Retinal pigment epithelial cell (primary cell): Measurements from ENCODE around the gene MACROD1.

Experiments
- DNase-seq: peaks from one replicate; pipeline ENCODE4 v3.0.0-alpha.2; 2010; ENCODE audit warnings: low read depth
- H3K4me3 ChIP-seq: 2 replicates; pipeline ENCODE4 v1.5.1; 2011; ENCODE audit warnings: mild to moderate bottlenecking, low read length, control low read depth, moderate library complexity
- TF ChIP-seq, protein P1 (sequence below): conservative IDR thresholded peaks from 2 replicates; pipeline ENCODE4 v1.5.1; 2011; ENCODE audit warnings: low read depth, low read length, control low read depth, inconsistent platforms

MACROD1 gene

DNA sequence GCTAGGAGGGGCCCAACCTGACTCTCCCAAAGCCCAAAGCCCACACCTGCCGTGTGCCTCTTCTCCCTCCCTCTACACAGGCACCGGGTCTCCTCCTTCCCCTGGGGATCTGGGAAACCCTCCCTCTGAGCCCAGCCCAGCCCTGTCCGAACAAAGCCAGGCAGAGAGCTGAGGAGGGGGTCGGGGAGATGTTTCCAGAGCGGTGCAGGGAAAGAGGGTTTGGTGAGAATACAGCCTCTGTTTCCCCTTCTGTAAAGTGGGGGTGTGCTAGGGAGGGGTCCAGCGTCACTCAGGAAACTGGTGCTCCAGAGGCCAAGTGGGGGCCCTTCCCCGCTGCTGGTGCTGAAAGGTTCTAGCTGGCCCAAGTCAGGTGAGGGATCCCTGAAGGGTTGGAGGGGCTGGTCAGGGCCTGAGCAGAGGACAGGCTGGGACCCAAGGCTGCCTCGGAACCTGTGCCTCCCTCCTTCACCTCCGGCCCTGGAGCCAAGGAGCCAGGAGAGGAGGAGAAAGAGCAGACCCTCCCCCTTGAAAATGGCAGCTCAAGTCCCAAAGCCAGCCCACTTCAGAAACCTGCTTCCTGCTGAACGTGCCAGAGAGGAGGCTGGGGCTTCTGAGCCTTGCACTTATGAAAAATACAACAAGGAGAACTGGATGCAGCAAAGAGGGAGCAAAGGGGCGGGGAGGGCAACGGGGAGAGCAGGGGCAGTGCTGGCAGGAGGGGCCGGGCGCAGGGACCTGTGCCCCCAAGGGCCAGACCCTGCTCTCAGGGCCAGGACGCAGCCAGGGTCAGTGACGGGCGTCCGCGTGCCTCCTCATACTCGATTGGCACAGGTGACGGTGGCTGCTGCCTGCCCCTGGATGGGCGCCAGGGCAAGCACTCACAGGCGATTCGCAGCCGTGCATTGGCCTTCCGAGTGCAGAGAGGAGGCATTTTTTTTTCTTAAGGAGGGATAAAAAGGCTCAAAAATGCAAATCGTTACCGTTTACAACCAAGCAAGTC, 43.2 kb downstream of the MACROD1 start:
- no peak overlapping the region for H3K4me3 ChIP-seq
- no peak for DNase-seq
- TF ChIP-seq, protein P1, sequence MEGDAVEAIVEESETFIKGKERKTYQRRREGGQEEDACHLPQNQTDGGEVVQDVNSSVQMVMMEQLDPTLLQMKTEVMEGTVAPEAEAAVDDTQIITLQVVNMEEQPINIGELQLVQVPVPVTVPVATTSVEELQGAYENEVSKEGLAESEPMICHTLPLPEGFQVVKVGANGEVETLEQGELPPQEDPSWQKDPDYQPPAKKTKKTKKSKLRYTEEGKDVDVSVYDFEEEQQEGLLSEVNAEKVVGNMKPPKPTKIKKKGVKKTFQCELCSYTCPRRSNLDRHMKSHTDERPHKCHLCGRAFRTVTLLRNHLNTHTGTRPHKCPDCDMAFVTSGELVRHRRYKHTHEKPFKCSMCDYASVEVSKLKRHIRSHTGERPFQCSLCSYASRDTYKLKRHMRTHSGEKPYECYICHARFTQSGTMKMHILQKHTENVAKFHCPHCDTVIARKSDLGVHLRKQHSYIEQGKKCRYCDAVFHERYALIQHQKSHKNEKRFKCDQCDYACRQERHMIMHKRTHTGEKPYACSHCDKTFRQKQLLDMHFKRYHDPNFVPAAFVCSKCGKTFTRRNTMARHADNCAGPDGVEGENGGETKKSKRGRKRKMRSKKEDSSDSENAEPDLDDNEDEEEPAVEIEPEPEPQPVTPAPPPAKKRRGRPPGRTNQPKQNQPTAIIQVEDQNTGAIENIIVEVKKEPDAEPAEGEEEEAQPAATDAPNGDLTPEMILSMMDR: no peak

DNA sequence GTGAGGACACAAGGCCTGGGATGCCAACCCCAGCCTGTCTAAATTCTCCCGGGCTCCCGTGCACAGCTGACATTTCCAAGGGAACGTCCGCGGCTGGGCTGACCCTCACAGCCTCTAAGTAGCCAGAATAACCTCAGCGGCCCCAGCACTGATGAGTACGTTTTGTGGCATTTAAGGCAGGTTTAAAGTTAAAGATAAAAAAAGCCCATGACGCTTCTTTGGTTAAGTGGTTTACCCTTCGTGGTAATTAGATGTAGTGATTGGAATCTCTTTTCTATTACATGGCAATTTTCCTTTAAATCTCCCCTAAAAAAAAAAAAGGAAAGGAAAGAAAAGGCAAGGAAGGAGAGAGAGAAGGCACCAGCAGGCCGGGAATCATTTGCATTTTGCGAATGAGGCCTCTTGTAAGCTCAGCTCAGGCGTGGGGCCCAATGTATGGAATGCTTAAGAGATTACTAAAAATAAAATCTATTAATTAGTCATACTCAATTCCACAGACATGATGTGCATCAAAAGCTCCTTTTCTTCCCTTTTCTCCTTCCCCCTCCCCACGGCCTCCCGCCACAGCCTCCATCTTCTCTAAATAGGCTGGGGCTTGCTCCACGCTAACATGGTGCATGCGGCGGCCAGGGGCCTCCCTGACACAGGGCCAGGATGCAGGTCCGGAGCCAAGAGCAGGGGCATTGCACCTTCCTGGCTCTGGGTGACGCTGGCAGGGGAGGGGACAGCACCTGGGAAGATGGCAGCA, 44.1 kb downstream of the MACROD1 start:
- TF ChIP-seq, protein P1: no peak
- H3K4me3 ChIP-seq: no peak overlapping the region
- DNase-seq: no peak

DNA sequence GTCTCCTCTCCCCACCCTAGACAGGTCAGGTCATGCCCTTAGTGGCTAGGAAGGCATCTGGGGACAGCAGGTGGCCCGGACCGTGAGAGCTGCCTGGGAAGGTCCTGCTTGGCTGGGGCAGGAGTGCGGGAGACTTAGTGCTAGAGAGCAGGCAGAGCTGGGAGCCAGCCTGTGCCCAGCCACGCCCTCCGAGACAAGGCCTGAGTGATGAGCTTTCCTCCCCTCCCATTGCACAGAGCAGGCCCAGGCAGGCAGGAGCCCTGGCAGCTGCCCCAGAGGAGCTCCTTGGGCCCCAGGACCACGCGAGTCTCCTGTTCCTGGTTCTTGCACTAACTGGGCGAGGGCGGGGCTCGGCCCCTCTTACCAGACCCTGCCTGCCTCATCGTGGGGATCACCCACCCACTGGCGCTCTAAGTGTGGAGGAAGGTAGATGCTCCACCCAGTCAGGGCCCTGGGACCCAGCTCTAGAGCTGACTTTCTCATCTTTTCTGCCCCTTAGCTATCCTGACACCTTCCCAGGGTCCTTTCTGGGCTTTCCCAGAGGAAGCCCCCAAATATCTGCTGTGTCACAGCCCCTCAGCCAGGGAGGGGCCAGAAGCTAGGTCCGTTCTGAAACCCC, 44.9 kb downstream of the MACROD1 start:
- TF ChIP-seq, protein P1: no peak
- DNase-seq: no peak
- no peak overlapping the region for H3K4me3 ChIP-seq

DNA sequence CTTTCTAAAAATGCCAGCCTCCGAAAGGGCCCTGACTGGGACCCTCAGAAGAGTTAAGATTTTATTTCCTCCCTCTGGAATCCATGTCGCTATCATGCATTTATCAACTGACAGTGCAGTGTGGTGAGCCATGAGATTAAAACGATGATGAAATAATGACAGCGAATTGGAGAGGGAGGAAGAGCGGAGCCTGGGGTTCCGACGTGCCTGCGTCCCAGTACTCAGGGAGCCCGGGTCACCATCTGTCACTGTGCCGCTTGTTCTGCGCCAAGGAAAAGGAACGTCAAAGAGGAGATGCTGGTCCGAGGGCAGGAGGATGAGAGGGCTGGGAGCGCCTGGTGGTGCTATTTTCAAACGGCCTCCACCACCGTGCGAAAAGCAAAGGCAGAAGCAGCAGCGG, 46.2 kb downstream of the MACROD1 start:
- H3K4me3 ChIP-seq: no peak overlapping the region
- no peak for DNase-seq
- TF ChIP-seq, protein P1: no peak

DNA sequence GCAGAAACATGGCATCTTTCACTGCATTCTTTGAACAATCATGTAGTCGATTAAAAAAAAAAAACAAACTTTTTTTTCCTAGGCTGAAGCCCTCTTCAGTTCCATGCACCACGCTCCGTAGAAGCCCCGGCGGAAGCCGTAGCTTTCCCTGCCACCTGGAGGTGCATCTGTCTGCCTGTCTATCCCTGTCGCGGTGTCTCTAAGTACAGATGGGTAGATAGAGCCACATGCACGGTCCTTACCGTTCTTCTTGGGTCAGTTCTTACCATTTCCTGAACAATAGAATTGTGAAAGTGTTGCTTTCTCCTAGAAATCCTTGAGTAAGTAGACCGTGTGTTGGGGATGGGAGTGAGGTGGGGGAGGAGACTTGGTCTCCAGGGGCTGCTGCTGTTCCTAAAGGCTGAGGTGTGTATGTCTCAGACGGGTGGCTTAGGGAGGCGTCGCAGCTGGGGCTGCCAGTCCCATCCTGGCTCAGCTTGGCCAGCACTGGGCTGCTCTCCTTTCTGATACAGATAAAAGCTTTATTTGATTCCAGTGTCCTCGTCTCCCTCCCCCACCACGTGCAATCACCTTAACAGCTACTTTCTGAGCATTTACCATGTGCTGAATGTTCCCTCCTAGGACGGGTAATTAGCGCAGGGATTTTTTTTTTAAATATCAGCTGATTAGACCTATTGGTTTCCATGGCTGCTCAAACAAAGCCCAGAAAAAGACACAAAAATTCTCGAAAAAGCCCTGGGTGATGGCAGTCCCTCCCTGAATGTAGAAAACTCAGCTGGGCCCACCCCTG, 46.8 kb downstream of the MACROD1 start:
- H3K4me3 ChIP-seq: no peak overlapping the region
- TF ChIP-seq, protein P1: no peak
- DNase-seq: no peak

DNA sequence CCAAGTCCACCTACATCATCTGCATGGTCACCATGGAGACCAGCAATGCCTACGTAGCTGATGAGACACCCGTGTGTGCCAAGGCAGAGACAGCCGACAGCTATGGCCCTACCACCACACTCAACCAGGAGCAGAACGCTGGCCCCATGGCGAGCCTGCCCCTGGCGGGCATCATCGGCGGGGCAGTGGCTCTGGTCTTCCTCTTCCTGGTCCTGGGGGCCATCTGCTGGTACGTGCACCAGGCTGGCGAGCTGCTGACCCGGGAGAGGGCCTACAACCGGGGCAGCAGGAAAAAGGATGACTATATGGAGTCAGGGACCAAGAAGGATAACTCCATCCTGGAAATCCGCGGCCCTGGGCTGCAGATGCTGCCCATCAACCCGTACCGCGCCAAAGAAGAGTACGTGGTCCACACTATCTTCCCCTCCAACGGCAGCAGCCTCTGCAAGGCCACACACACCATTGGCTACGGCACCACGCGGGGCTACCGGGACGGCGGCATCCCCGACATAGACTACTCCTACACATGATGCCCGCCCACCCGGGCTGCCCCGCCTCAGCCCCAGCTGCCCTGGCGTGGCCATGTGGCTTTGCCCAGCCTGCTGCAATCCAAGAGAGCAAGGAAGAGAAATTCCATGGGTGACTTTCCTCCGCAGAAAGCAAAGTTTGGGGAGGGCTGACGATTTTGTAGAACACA, 48.0 kb downstream of the MACROD1 start:
- no peak overlapping the region for H3K4me3 ChIP-seq
- DNase-seq: no peak
- TF ChIP-seq, protein P1: no peak
